ENCODE data around the gene ATM. TPM values are rescaled to one million over a fixed set of nuclear protein-coding genes. Genes with fewer than 3 reads are reported as not detected.

Gene ATM
- total RNA-seq, 1 donor from 2014 or later = 51.2 TPM

DNA sequence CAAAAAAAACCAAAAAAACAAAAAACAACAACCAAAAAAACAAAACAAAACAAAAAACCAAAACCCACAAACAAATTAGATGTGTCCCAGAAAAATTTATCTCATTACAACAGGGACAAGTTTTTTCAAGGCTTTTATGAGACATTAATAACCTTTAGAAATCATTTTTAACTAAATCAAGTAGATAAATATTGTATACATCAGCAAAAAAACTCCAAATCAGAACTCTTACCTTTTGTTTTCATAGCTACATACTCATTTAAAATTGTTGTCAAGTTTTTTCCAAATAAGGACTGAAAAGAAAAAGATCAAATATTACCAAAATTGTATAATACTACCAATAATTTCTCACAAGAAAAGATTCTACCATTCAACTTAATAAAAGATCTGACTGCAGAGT, 29.1 kb upstream of the ATM start:
- H3K27me3 ChIP-seq (ENCODE audit: insufficient read depth, low read length) = no peaks in the 10 kb centered on the region
- H3K9me3 ChIP-seq (ENCODE audit: insufficient read depth, low read depth, low read length) = no peaks in the 10 kb centered on the region
- peaks cover 22% of the 10 kb centered on the region for H3K36me3 ChIP-seq (ENCODE audit: insufficient read depth, low read length)
- no peak for DNase-seq (ENCODE audit: low read depth)
- TF ChIP-seq, protein P1, sequence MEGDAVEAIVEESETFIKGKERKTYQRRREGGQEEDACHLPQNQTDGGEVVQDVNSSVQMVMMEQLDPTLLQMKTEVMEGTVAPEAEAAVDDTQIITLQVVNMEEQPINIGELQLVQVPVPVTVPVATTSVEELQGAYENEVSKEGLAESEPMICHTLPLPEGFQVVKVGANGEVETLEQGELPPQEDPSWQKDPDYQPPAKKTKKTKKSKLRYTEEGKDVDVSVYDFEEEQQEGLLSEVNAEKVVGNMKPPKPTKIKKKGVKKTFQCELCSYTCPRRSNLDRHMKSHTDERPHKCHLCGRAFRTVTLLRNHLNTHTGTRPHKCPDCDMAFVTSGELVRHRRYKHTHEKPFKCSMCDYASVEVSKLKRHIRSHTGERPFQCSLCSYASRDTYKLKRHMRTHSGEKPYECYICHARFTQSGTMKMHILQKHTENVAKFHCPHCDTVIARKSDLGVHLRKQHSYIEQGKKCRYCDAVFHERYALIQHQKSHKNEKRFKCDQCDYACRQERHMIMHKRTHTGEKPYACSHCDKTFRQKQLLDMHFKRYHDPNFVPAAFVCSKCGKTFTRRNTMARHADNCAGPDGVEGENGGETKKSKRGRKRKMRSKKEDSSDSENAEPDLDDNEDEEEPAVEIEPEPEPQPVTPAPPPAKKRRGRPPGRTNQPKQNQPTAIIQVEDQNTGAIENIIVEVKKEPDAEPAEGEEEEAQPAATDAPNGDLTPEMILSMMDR (IDR thresholded peaks at IDR 0.05; ENCODE audit: insufficient read depth, low read depth, low read length) = no peak
- TF ChIP-seq EZH2 (IDR thresholded peaks at IDR 0.05; ENCODE audit: insufficient read depth, low read length) = no peak
- FAIRE-seq = no peak
- H3K4me1 ChIP-seq (ENCODE audit: insufficient read depth, low read length) = no peaks in the 10 kb centered on the region
- Mint-ChIP-seq H3K9me3 (ENCODE audit: unreplicated experiment) (no peaks in the 10 kb centered on the region), H3K36me3 (ENCODE audit: low read depth, unreplicated experiment) (peaks cover 3% of the 10 kb centered on the region), H3K27ac (ENCODE audit: unreplicated experiment) (no peak overlapping the region), H3K4me1 (ENCODE audit: low read depth, unreplicated experiment) (peaks cover 2% of the 10 kb centered on the region), H3K4me3 (ENCODE audit: unreplicated experiment) (no peak overlapping the region), H3K27me3 (ENCODE audit: low read depth, unreplicated experiment) (no peaks in the 10 kb centered on the region)
- peaks cover 12% of the 10 kb centered on the region for H3K79me2 ChIP-seq (ENCODE audit: insufficient read depth, low read length)
- H4K20me1 ChIP-seq (ENCODE audit: insufficient read depth, low read length) = no peaks in the 10 kb centered on the region
- H3K9ac ChIP-seq (ENCODE audit: low read length) = no peak overlapping the region
- H2AFZ ChIP-seq (ENCODE audit: low read depth, low read length) = no peak overlapping the region
- no peak overlapping the region for H3K4me3 ChIP-seq (ENCODE audit: insufficient read depth, low read depth, low read length)
- H3K4me2 ChIP-seq (ENCODE audit: low read length) = no peak overlapping the region
- no peak overlapping the region for H3K27ac ChIP-seq (ENCODE audit: low read depth, low read length)

DNA sequence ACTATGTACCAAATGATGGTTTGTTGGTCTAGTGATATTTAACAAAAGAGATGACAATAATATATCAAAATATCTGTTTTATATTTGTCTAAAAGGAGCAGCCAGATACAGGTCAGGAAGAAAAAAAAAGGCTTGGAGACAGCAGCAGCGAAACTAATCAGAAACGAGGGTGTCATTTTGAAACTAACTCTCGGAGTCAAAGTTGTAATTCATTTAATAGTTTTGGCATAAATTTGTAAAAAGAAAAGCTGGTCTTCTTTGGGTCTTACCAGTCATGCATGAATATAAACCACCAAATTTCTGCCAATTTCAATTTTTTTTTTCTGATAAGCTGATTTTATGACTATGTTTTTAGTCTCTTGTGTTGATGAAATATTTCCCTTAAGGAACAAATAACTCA, 26.0 kb upstream of the ATM start:
- no peak for FAIRE-seq
- Histone ChIP-seq H3K4me1 (ENCODE audit: insufficient read depth, low read length) (peaks cover 8% of the 10 kb centered on the region), H3K27me3 (ENCODE audit: insufficient read depth, low read length) (no peaks in the 10 kb centered on the region), H3K9ac (ENCODE audit: low read length) (no peak overlapping the region), H3K27ac (ENCODE audit: low read depth, low read length) (no peak overlapping the region), H2AFZ (ENCODE audit: low read depth, low read length) (no peak overlapping the region), H3K4me3 (ENCODE audit: insufficient read depth, low read depth, low read length) (no peak overlapping the region), H4K20me1 (ENCODE audit: insufficient read depth, low read length) (peaks cover 4% of the 10 kb centered on the region), H3K36me3 (ENCODE audit: insufficient read depth, low read length) (peaks cover 15% of the 10 kb centered on the region), H3K79me2 (ENCODE audit: insufficient read depth, low read length) (peaks cover 27% of the 10 kb centered on the region), H3K4me2 (ENCODE audit: low read length) (no peak overlapping the region), H3K9me3 (ENCODE audit: insufficient read depth, low read depth, low read length) (no peaks in the 10 kb centered on the region)
- Mint-ChIP-seq H3K4me3 (ENCODE audit: unreplicated experiment) (no peak overlapping the region), H3K27me3 (ENCODE audit: low read depth, unreplicated experiment) (no peaks in the 10 kb centered on the region), H3K9me3 (ENCODE audit: unreplicated experiment) (no peaks in the 10 kb centered on the region), H3K36me3 (ENCODE audit: low read depth, unreplicated experiment) (peaks cover 2% of the 10 kb centered on the region), H3K4me1 (ENCODE audit: low read depth, unreplicated experiment) (peaks cover 12% of the 10 kb centered on the region), H3K27ac (ENCODE audit: unreplicated experiment) (no peak overlapping the region)
- no peak for DNase-seq (ENCODE audit: low read depth)
- no peak for TF ChIP-seq EZH2 (IDR thresholded peaks at IDR 0.05; ENCODE audit: insufficient read depth, low read length)
- TF ChIP-seq, protein P1 (IDR thresholded peaks at IDR 0.05; ENCODE audit: insufficient read depth, low read depth, low read length) = no peak

DNA sequence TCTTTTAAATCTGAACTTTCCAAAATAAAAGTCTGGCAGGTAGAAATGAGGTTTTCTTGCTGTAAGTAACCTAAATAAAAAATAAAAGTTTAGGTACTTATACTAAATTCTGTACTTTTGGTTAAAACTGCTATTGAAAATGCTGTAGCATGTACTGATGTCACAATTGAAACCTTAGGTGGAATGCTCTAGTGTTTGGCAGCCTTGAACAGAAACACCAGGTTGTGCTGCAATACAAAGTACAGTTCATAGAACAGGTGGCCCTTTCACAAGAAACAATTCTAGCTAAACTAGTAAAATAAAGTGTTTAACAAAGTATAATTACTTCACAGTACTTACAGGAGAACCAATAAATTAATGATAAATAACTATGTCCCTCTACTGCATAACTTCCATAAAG, 25.5 kb upstream of the ATM start:
- H3K27ac Mint-ChIP-seq (ENCODE audit: unreplicated experiment) = no peak overlapping the region
- TF ChIP-seq, protein P1 (IDR thresholded peaks at IDR 0.05; ENCODE audit: insufficient read depth, low read depth, low read length) = no peak
- no peak for TF ChIP-seq EZH2 (IDR thresholded peaks at IDR 0.05; ENCODE audit: insufficient read depth, low read length)
- H3K4me3 Mint-ChIP-seq (ENCODE audit: unreplicated experiment) = no peak overlapping the region
- peaks cover 30% of the 10 kb centered on the region for H3K79me2 ChIP-seq (ENCODE audit: insufficient read depth, low read length)
- no peaks in the 10 kb centered on the region for H3K27me3 Mint-ChIP-seq (ENCODE audit: low read depth, unreplicated experiment)
- FAIRE-seq (no peak), DNase-seq (ENCODE audit: low read depth) (no peak)
- H3K4me3 ChIP-seq (ENCODE audit: insufficient read depth, low read depth, low read length) = no peak overlapping the region
- peaks cover 11% of the 10 kb centered on the region for H3K36me3 ChIP-seq (ENCODE audit: insufficient read depth, low read length)
- no peaks in the 10 kb centered on the region for H3K9me3 ChIP-seq (ENCODE audit: insufficient read depth, low read depth, low read length)
- peaks cover 12% of the 10 kb centered on the region for H3K4me1 Mint-ChIP-seq (ENCODE audit: low read depth, unreplicated experiment)
- peaks cover 4% of the 10 kb centered on the region for H4K20me1 ChIP-seq (ENCODE audit: insufficient read depth, low read length)
- H3K27ac ChIP-seq (ENCODE audit: low read depth, low read length) = no peak overlapping the region
- no peak overlapping the region for H3K4me2 ChIP-seq (ENCODE audit: low read length)
- H3K36me3 Mint-ChIP-seq (ENCODE audit: low read depth, unreplicated experiment) = peaks cover 2% of the 10 kb centered on the region
- no peaks in the 10 kb centered on the region for H3K27me3 ChIP-seq (ENCODE audit: insufficient read depth, low read length)
- no peak overlapping the region for H3K9ac ChIP-seq (ENCODE audit: low read length)
- peaks cover 8% of the 10 kb centered on the region for H3K4me1 ChIP-seq (ENCODE audit: insufficient read depth, low read length)
- H2AFZ ChIP-seq (ENCODE audit: low read depth, low read length) = no peak overlapping the region
- no peaks in the 10 kb centered on the region for H3K9me3 Mint-ChIP-seq (ENCODE audit: unreplicated experiment)
